Keratinocyte (primary cell): ENCODE measurements around the gene CAPZB. TPM values are rescaled to one million over a fixed set of nuclear protein-coding genes. Genes with fewer than 3 reads are reported as not detected.

Source experiments
- DNase-seq: peaks from one replicate; pipeline ENCODE4 v3.0.0-alpha.2; 2011; ENCODE audit warnings: low read depth, missing footprints, low spot score
- FAIRE-seq: peaks from 2 replicates; lab custom pipeline; 2011; peaks lifted over from hg19 to GRCh38; lab: Jason Lieb, UNC
- H2AFZ ChIP-seq: 2 replicates; pipeline ENCODE4 v1.6.0; 2012; ENCODE audit warnings: low read length, control low read depth, inconsistent platforms; ENCODE audit not compliant: control insufficient read depth
- H3K27ac ChIP-seq: 2 replicates; pipeline ENCODE4 v1.5.1; 2011; ENCODE audit warnings: low read length; ENCODE audit not compliant: control insufficient read depth, insufficient read depth
- H3K27me3 ChIP-seq: 3 replicates; pipeline ENCODE4 v1.6.0; 2011; ENCODE audit warnings: low read length; ENCODE audit not compliant: control insufficient read depth, insufficient read depth; ENCODE audit errors: extremely low read depth
- H3K36me3 ChIP-seq, 2 experiments: 2 replicates in 1 of 2; 3 replicates in 1 of 2; pipeline ENCODE4 v1.5.1; 2011; ENCODE audit warnings: low read length in 2 of 2, mild to moderate bottlenecking in 1 of 2; ENCODE audit not compliant: control insufficient read depth in 2 of 2, insufficient read depth in 2 of 2; ENCODE audit errors: extremely low read depth in 1 of 2
- H3K4me1 ChIP-seq: 3 replicates; pipeline ENCODE4 v1.5.1; 2011; ENCODE audit warnings: low read length; ENCODE audit not compliant: control insufficient read depth, insufficient read depth; ENCODE audit errors: extremely low read depth
- H3K4me2 ChIP-seq: 3 replicates; pipeline ENCODE4 v1.6.0; 2011; ENCODE audit warnings: low read depth, low read length; ENCODE audit not compliant: control insufficient read depth, insufficient read depth; ENCODE audit errors: extremely low read depth
- H3K4me3 ChIP-seq, 3 experiments: fragments of 200-600 bp in 1 of 3; sonication (generic) in 1 of 3; 2 replicates in 2 of 3; 3 replicates in 1 of 3; pipeline ENCODE4 v1.5.1; 2011 to 2016; ENCODE audit warnings: low read length in 3 of 3, mild to moderate bottlenecking in 3 of 3, control low read depth in 2 of 3, inconsistent platforms in 1 of 3, low read depth in 1 of 3, mixed read lengths in 1 of 3, mixed run types in 1 of 3, moderate library complexity in 1 of 3; ENCODE audit not compliant: control insufficient read depth in 2 of 3, insufficient read depth in 2 of 3; ENCODE audit errors: extremely low read depth in 1 of 3
- H3K79me2 ChIP-seq: 2 replicates; pipeline ENCODE4 v1.6.0; 2012; ENCODE audit warnings: low read length; ENCODE audit not compliant: control insufficient read depth, insufficient read depth
- H3K9ac ChIP-seq: 3 replicates; pipeline ENCODE4 v1.6.0; 2011; ENCODE audit warnings: low read length; ENCODE audit not compliant: control insufficient read depth, insufficient read depth; ENCODE audit errors: extremely low read depth
- H3K9me1 ChIP-seq: 3 replicates; pipeline ENCODE4 v1.6.0; 2011; ENCODE audit warnings: low read length; ENCODE audit not compliant: control insufficient read depth, insufficient read depth; ENCODE audit errors: extremely low read depth
- H3K9me3 ChIP-seq: 2 replicates; pipeline ENCODE4 v1.5.1; 2012; ENCODE audit warnings: low read depth, low read length; ENCODE audit not compliant: control insufficient read depth
- H4K20me1 ChIP-seq: 3 replicates; pipeline ENCODE4 v1.6.0; 2011; ENCODE audit warnings: low read length; ENCODE audit not compliant: control insufficient read depth, insufficient read depth; ENCODE audit errors: extremely low read depth
- CTCF ChIP-seq, 3 experiments: IDR thresholded peaks in 1 of 3; conservative IDR thresholded peaks in 1 of 3; optimal IDR thresholded peaks in 1 of 3; 2 replicates in 2 of 3; 3 replicates in 1 of 3; pipeline versions ENCODE3 to v1.5.1; 2011; ENCODE audit warnings: low read length in 3 of 3, mild to moderate bottlenecking in 3 of 3, moderate library complexity in 2 of 3, control low read depth in 1 of 3, inconsistent platforms in 1 of 3; ENCODE audit not compliant: insufficient read depth in 2 of 3; ENCODE audit errors: extremely low read depth in 1 of 3
- EZH2 ChIP-seq: IDR thresholded peaks from one replicate; pipeline ENCODE4 v1.6.1; 2012; ENCODE audit warnings: inconsistent platforms, mild to moderate bottlenecking, low read length, moderate library complexity
- dilution Hi-C: fragments of 300-500 bp; cut with MboI; formaldehyde crosslinking; loops from one replicate; pipeline ENCODE4 v1.7.0; 2020; ENCODE audit warnings: low sequenced_read_pairs; ENCODE audit not compliant: extremely low pct_ligation_motif_present
- polyA plus RNA-seq, 5 experiments: library from polyadenylated mRNA; depleted of rRNA in 3 of 5; stranded (reverse) in 3 of 5; stranded (forward) in 1 of 5; unstranded in 1 of 5; fragments of >200 nt; gene quantifications; 1 replicate in 1 of 5; 2 replicates in 3 of 5; 3 replicates in 1 of 5; pipeline versions ENCODE4 v1.2.1 to v1.2.3, GENCODE V29; 2011 to 2012; ENCODE audit warnings: missing spikeins in 2 of 5, low read depth in 1 of 5, low replicate concordance in 1 of 5

Gene CAPZB
- polyA plus RNA-seq, 1 donor (not counting 4 experiments of a cell fraction or from before 2014, with no cell fraction given), result 193 TPM

- no peak overlapping the region for H3K9ac ChIP-seq
- no peak for TF ChIP-seq EZH2
- no peak for TF ChIP-seq CTCF (optimal IDR thresholded peaks at IDR 0.05 in 1 of 3, IDR thresholded peaks at IDR 0.05 in 1 of 3, conservative IDR thresholded peaks at IDR 0.05 in 1 of 3; ENCODE audit: extremely low read depth in 1 of 3, insufficient read depth in 2 of 3, low read length in 3 of 3)
- H3K9me1 ChIP-seq, result no peaks in the 10 kb centered on the region
- no peak overlapping the region for H2AFZ ChIP-seq
- dilution Hi-C loops, result no loop called here
- H3K4me3 ChIP-seq, result no peak overlapping the region
- no peak for DNase-seq
- H3K36me3 ChIP-seq, result peaks cover 33 to 38% of the 10 kb centered on the region in 2 experiments
- H3K27ac ChIP-seq, result no peak overlapping the region
- peaks cover 7% of the 10 kb centered on the region for H3K79me2 ChIP-seq
- no peaks in the 10 kb centered on the region for H3K9me3 ChIP-seq
- no peak for FAIRE-seq
- no peaks in the 10 kb centered on the region for H4K20me1 ChIP-seq
- H3K27me3 ChIP-seq, result no peaks in the 10 kb centered on the region
- H3K4me1 ChIP-seq, result peaks cover 3% of the 10 kb centered on the region
- no peak overlapping the region for H3K4me2 ChIP-seq
These were observed 104.1 kb downstream of the CAPZB start for GRCh38 chr1:19381261-19381660.

GRCh38 chr1:19377812-19378718 lies 107.3 kb downstream of the CAPZB start:
- DNase-seq (no peak), FAIRE-seq (no peak)
- dilution Hi-C loops, result no loop called here
- Histone ChIP-seq H3K36me3 (peaks cover 37 to 41% of the 10 kb centered on the region in 2 experiments), H3K27me3 (no peaks in the 10 kb centered on the region), H3K4me1 (no peaks in the 10 kb centered on the region), H4K20me1 (no peaks in the 10 kb centered on the region), H3K9ac (no peak overlapping the region), H3K4me3 (no peak overlapping the region), H2AFZ (no peak overlapping the region), H3K9me1 (no peaks in the 10 kb centered on the region), H3K9me3 (no peaks in the 10 kb centered on the region), H3K4me2 (no peak overlapping the region), H3K27ac (no peak overlapping the region), H3K79me2 (no peaks in the 10 kb centered on the region)
- TF ChIP-seq CTCF (optimal IDR thresholded peaks at IDR 0.05 in 1 of 3, IDR thresholded peaks at IDR 0.05 in 1 of 3, conservative IDR thresholded peaks at IDR 0.05 in 1 of 3; ENCODE audit: extremely low read depth in 1 of 3, insufficient read depth in 2 of 3, low read length in 3 of 3), result no peak
- no peak for TF ChIP-seq EZH2
